WTC11 (cell line): ENCODE measurements around the gene TRIM7. TPM values are rescaled to one million over a fixed set of nuclear protein-coding genes. Genes with fewer than 3 reads are reported as not detected.

Experiments
- ATAC-seq: fragments of 200-7000 bp; cut with Tn5 transposase; 2 replicates; pipeline ENCODE4 v1.10.0; 2021; ENCODE audit warnings: mild to moderate bottlenecking, moderate library complexity
- CTCF ChIA-PET: fragments of 300-600 bp; sonication (Branson Sonifier 250); formaldehyde crosslinking; loops from one replicate; lab custom pipeline; 2021; ENCODE audit warnings: antibody characterized with exemption; lab: Charles Lee
- POLR2A ChIA-PET: fragments of 350-600 bp; sonication (Branson Sonifier 250); formaldehyde crosslinking; loops from one replicate; lab custom pipeline; 2021; ENCODE audit warnings: antibody characterized with exemption; lab: Charles Lee
- DNase-seq: peaks from one replicate; pipeline ENCODE4 v3.0.0; 2021; ENCODE audit warnings: low spot score
- H3K27ac Mint-ChIP-seq: 2 replicates; pipeline ENCODE4 v1.8.0; 2021; ENCODE audit warnings: mixed read lengths
- H3K27me3 Mint-ChIP-seq: 2 replicates; pipeline ENCODE4 v1.8.0; 2021; ENCODE audit warnings: low read depth, mild to moderate bottlenecking, moderate library complexity, mixed read lengths
- H3K36me3 Mint-ChIP-seq: 2 replicates; pipeline ENCODE4 v1.8.0; 2021; ENCODE audit warnings: mixed read lengths
- H3K4me1 Mint-ChIP-seq: 2 replicates; pipeline ENCODE4 v1.8.0; 2022; ENCODE audit warnings: mixed read lengths
- H3K4me3 Mint-ChIP-seq: 2 replicates; pipeline ENCODE4 v1.8.0; 2021; ENCODE audit warnings: mild to moderate bottlenecking, moderate library complexity, mixed read lengths
- H3K9me3 Mint-ChIP-seq: 2 replicates; pipeline ENCODE4 v1.8.0; 2021; ENCODE audit warnings: mixed read lengths
- CBFB ChIP-seq: sonication (generic); formaldehyde crosslinking; IDR thresholded peaks from 2 replicates; pipeline ENCODE4 v1.8.1; 2022; ENCODE audit warnings: mild to moderate bottlenecking, low read depth, missing genetic modification reagents
- ELF4 ChIP-seq: sonication (generic); formaldehyde crosslinking; IDR thresholded peaks from 2 replicates; pipeline ENCODE4 v1.8.1; 2022; ENCODE audit warnings: low read depth, mild to moderate bottlenecking, moderate library complexity, missing genetic modification reagents
- EMX1 ChIP-seq: fragments of 250-450 bp; sonication (Bioruptor Pico); IDR thresholded peaks from 2 replicates; pipeline ENCODE4 v1.8.0; 2021; ENCODE audit warnings: mild to moderate bottlenecking
- ESRRA ChIP-seq: sonication (generic); formaldehyde crosslinking; IDR thresholded peaks from 2 replicates; pipeline ENCODE4 v1.8.1; 2022; ENCODE audit warnings: mild to moderate bottlenecking, missing genetic modification reagents, borderline replicate concordance
- ETV6 ChIP-seq: sonication (generic); formaldehyde crosslinking; IDR thresholded peaks from 2 replicates; pipeline ENCODE4 v1.8.1; 2022; ENCODE audit warnings: mild to moderate bottlenecking, missing genetic modification reagents
- GABPB1 ChIP-seq: sonication (generic); formaldehyde crosslinking; IDR thresholded peaks from 2 replicates; pipeline ENCODE4 v1.8.1; 2023; ENCODE audit warnings: mild to moderate bottlenecking, missing genetic modification reagents
- GRHL2 ChIP-seq: fragments of 250-450 bp; sonication (Bioruptor Pico); IDR thresholded peaks from 2 replicates; pipeline ENCODE4 v1.8.0; 2022; ENCODE audit warnings: mild to moderate bottlenecking, moderate library complexity; ENCODE audit not compliant: insufficient replicate concordance, severe bottlenecking
- GTF2I ChIP-seq: fragments of 250-450 bp; sonication (Bioruptor Pico); conservative IDR thresholded peaks from 2 replicates; pipeline ENCODE4 v1.4.0; 2021; ENCODE audit warnings: mild to moderate bottlenecking
- JUN ChIP-seq: sonication (generic); formaldehyde crosslinking; IDR thresholded peaks from 2 replicates; pipeline ENCODE4 v1.8.0; 2023; ENCODE audit warnings: mild to moderate bottlenecking, missing genetic modification reagents
- KAT7 ChIP-seq: sonication (generic); formaldehyde crosslinking; IDR thresholded peaks from 2 replicates; pipeline ENCODE4 v1.8.1; 2023; ENCODE audit warnings: missing genetic modification reagents, mild to moderate bottlenecking, borderline replicate concordance
- MXD4 ChIP-seq: fragments of 250-450 bp; sonication (Bioruptor Pico); IDR thresholded peaks from 2 replicates; pipeline ENCODE4 v1.8.0; 2021; ENCODE audit warnings: mild to moderate bottlenecking, moderate library complexity, borderline replicate concordance
- NFE2L1 ChIP-seq: sonication (generic); formaldehyde crosslinking; IDR thresholded peaks from 2 replicates; pipeline ENCODE4 v1.8.1; 2023; ENCODE audit warnings: missing genetic modification reagents
- NFYB ChIP-seq: sonication (generic); formaldehyde crosslinking; conservative IDR thresholded peaks from 2 replicates; pipeline ENCODE4 v1.8.0; 2022; ENCODE audit warnings: low read depth, missing genetic modification reagents
- TCF7 ChIP-seq: sonication (generic); formaldehyde crosslinking; IDR thresholded peaks from 2 replicates; pipeline ENCODE4 v1.8.0; 2022; ENCODE audit warnings: mild to moderate bottlenecking, low read depth, missing genetic modification reagents, moderate library complexity
- ZBTB21 ChIP-seq: sonication (generic); formaldehyde crosslinking; IDR thresholded peaks from 2 replicates; pipeline ENCODE4 v1.8.1; 2023; ENCODE audit warnings: mild to moderate bottlenecking, missing genetic modification reagents, borderline replicate concordance
- ZNF263 ChIP-seq: sonication (generic); formaldehyde crosslinking; IDR thresholded peaks from 2 replicates; pipeline ENCODE4 v1.8.1; 2022; ENCODE audit warnings: low read depth, mild to moderate bottlenecking, moderate library complexity, missing genetic modification reagents
- ZNF671 ChIP-seq: fragments of 250-450 bp; sonication (Bioruptor Pico); IDR thresholded peaks from 2 replicates; pipeline ENCODE4 v1.8.0; 2021; ENCODE audit warnings: mild to moderate bottlenecking
- total RNA-seq: library from RNA; stranded (reverse); gene quantifications from 3 replicates; pipeline ENCODE4 v1.2.3, GENCODE V29; 2021
- TF ChIP-seq, protein P1 (sequence below): sonication (generic); formaldehyde crosslinking; IDR thresholded peaks from 2 replicates; pipeline ENCODE4 v1.8.0; 2023; ENCODE audit warnings: missing genetic modification reagents, mild to moderate bottlenecking, borderline replicate concordance
- TF ChIP-seq, protein P2 (sequence below): sonication (generic); formaldehyde crosslinking; IDR thresholded peaks from 2 replicates; pipeline ENCODE4 v1.8.1; 2023; ENCODE audit warnings: mild to moderate bottlenecking, moderate library complexity, missing genetic modification reagents
- TF ChIP-seq, protein P3 (sequence below): fragments of 250-450 bp; sonication (Bioruptor Pico); IDR thresholded peaks from 2 replicates; pipeline ENCODE4 v1.9.0; 2021; ENCODE audit warnings: moderate library complexity, mild to moderate bottlenecking, inconsistent platforms, borderline replicate concordance
- TF ChIP-seq, protein P4 (sequence below): sonication (generic); formaldehyde crosslinking; IDR thresholded peaks from 2 replicates; pipeline ENCODE4 v1.8.0; 2023; ENCODE audit warnings: missing genetic modification reagents

TRIM7 gene
- total RNA-seq, 1 experiment from 2014 or later: 1.4 TPM

DNA sequence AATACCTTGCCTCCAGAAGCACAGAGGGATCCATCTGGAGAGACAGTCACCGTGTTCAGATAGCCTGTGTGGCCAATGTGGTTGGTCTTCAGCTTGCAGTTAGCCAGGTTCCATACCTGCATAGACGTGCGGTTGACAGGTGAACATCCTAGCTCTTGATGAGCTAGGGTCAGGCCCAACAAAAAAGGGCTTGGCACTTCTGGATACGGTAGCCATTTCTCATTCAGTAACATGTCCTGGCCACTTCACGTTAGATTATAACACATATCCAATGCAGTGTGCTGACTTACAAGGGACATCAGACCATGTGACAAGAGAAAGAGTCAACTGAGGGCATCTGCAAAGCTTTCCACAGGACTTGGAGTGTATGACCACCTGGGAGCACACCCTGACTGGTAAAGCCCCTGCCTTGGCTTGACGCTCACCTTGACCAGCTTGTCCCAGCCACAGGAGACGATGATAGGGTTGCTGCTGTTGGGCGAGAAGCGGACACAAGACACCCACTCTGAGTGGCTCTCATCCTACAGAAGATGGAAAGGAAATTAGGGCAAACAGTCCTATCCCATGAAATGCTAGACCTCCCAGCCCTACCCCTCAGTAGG, 34.2 kb upstream of the TRIM7 start (continued):
- TF ChIP-seq, protein P1, sequence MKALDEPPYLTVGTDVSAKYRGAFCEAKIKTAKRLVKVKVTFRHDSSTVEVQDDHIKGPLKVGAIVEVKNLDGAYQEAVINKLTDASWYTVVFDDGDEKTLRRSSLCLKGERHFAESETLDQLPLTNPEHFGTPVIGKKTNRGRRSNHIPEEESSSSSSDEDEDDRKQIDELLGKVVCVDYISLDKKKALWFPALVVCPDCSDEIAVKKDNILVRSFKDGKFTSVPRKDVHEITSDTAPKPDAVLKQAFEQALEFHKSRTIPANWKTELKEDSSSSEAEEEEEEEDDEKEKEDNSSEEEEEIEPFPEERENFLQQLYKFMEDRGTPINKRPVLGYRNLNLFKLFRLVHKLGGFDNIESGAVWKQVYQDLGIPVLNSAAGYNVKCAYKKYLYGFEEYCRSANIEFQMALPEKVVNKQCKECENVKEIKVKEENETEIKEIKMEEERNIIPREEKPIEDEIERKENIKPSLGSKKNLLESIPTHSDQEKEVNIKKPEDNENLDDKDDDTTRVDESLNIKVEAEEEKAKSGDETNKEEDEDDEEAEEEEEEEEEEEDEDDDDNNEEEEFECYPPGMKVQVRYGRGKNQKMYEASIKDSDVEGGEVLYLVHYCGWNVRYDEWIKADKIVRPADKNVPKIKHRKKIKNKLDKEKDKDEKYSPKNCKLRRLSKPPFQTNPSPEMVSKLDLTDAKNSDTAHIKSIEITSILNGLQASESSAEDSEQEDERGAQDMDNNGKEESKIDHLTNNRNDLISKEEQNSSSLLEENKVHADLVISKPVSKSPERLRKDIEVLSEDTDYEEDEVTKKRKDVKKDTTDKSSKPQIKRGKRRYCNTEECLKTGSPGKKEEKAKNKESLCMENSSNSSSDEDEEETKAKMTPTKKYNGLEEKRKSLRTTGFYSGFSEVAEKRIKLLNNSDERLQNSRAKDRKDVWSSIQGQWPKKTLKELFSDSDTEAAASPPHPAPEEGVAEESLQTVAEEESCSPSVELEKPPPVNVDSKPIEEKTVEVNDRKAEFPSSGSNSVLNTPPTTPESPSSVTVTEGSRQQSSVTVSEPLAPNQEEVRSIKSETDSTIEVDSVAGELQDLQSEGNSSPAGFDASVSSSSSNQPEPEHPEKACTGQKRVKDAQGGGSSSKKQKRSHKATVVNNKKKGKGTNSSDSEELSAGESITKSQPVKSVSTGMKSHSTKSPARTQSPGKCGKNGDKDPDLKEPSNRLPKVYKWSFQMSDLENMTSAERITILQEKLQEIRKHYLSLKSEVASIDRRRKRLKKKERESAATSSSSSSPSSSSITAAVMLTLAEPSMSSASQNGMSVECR (CRISPR knock-in tag): no peak
- TF ChIP-seq ZNF671 (no peak), GRHL2 (CRISPR knock-in tag) (no peak), GTF2I (CRISPR knock-in tag) (no peak), ETV6 (CRISPR knock-in tag) (no peak), ESRRA (CRISPR knock-in tag) (no peak), MXD4 (no peak), ZBTB21 (CRISPR knock-in tag) (no peak)
- TF ChIP-seq, protein P2, sequence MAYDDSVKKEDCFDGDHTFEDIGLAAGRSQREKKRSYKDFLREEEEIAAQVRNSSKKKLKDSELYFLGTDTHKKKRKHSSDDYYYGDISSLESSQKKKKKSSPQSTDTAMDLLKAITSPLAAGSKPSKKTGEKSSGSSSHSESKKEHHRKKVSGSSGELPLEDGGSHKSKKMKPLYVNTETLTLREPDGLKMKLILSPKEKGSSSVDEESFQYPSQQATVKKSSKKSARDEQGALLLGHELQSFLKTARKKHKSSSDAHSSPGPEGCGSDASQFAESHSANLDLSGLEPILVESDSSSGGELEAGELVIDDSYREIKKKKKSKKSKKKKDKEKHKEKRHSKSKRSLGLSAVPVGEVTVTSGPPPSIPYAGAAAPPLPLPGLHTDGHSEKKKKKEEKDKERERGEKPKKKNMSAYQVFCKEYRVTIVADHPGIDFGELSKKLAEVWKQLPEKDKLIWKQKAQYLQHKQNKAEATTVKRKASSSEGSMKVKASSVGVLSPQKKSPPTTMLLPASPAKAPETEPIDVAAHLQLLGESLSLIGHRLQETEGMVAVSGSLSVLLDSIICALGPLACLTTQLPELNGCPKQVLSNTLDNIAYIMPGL: no peak

DNA sequence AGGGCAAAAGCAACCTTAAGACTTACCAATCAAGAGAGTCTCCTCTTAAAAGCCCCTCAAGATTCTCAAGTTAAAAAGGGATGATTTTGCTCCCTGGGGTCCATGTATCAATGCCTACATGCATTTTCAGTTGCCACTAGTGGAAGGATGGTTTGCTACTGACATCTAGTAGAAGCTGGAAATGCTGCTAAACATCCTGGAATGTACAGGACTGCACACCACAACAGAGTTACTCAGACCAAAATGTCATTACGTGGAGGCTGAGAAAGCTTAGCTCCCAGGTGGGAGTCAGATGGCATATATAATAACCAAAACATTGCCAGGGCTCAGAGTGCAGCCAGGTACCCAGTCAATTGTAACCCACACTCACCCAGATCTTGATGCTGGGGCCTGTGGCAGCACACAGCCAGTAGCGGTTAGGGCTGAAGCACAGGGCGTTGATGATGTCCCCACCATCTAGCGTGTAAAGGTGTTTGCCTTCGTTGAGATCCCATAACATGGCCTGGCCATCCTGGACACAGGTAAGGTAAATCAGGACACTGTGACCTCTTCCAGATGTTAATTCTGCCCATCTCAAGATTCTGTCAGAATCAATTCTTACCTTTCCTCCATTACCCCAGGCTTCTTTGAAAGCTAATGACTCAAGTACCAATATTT, 32.9 kb upstream of the TRIM7 start:
- Mint-ChIP-seq H3K36me3 (peaks cover 71% of the 10 kb centered on the region), H3K27me3 (no peaks in the 10 kb centered on the region), H3K4me1 (peaks cover 37% of the 10 kb centered on the region), H3K4me3 (no peak overlapping the region), H3K27ac (peak overlapping the region; percentile 71), H3K9me3 (no peaks in the 10 kb centered on the region)
- no peak for ATAC-seq
- TF ChIP-seq NFE2L1 (CRISPR knock-in tag) (no peak), JUN (no peak), EMX1 (CRISPR knock-in tag) (0 out of 2 replicates have a peak, but pooled peaks have one; percentile 13), TCF7 (CRISPR knock-in tag) (no peak), NFYB (CRISPR knock-in tag) (no peak), CBFB (no peak), ELF4 (CRISPR knock-in tag) (no peak)
- DNase-seq: no peak
- POLR2A ChIA-PET: no interaction called here
- CTCF ChIA-PET: no interaction called here

DNA sequence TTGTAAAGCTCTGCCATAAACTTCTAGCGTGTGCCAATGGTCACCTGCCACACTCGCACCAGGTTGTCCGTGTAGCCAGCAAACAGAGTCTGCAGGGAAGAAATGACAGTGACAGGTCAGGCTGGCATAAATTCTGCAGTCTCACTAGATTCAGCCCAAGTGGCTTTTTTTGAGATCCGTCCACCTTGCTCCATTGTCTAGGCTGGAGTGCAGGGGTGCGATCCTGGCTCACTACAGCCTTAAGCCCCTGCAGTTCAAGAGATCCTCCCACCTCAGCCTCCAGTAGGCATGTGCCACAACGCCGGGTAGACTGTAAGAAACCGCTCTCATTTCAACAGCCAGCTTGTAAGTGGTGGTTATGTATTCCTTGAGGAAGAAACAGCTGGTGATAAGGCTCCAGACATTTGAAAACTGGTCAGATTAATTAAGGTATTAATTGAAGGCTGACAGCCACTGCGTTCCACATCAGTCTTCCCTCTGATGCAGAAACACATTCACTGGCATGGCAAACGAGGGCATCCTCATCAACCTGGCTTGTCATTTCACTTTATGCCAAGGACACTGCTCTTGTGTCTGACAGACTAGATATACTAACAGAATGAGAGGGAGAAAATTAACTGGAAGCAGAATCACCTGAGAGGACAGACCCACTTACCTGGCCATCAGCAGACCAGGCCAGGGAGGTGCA, 32.1 kb upstream of the TRIM7 start:
- Mint-ChIP-seq H3K27me3 (no peaks in the 10 kb centered on the region), H3K27ac (no peak overlapping the region; the same call in 1 of the 2 replicates), H3K36me3 (peaks cover 66% of the 10 kb centered on the region), H3K4me3 (no peak overlapping the region), H3K9me3 (no peaks in the 10 kb centered on the region), H3K4me1 (peaks cover 30% of the 10 kb centered on the region)
- CTCF ChIA-PET: no interaction called here
- DNase-seq (no peak), ATAC-seq (no peak)
- POLR2A ChIA-PET: interaction anchor here (1.0 kb wide), 1 partner anchor 81 kb away, joined by 3 read pairs; no protein-coding TSS in a partner anchor
- TF ChIP-seq, protein P3, sequence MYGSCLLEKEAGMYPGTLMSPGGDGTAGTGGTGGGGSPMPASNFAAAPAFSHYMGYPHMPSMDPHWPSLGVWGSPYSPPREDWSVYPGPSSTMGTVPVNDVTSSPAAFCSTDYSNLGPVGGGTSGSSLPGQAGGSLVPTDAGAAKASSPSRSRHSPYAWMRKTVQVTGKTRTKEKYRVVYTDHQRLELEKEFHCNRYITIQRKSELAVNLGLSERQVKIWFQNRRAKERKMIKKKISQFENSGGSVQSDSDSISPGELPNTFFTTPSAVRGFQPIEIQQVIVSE (CRISPR knock-in tag): no peak
- TF ChIP-seq ZNF263 (CRISPR knock-in tag) (no peak), KAT7 (no peak), ZNF671 (0 out of 2 replicates have a peak, but pooled peaks have one; percentile 22), GABPB1 (no peak)
- TF ChIP-seq, protein P4, sequence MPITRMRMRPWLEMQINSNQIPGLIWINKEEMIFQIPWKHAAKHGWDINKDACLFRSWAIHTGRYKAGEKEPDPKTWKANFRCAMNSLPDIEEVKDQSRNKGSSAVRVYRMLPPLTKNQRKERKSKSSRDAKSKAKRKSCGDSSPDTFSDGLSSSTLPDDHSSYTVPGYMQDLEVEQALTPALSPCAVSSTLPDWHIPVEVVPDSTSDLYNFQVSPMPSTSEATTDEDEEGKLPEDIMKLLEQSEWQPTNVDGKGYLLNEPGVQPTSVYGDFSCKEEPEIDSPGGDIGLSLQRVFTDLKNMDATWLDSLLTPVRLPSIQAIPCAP (CRISPR knock-in tag): no peak
- TF ChIP-seq, all 79 proteins: peak for 1
